HCT116 (cell line): ENCODE data around the gene CD320. TPM values are rescaled to one million over a fixed set of nuclear protein-coding genes. Genes with fewer than 3 reads are reported as not detected.

Source experiments
- ATAC-seq: fragments of 200-7000 bp; cut with Tn5 transposase; 2 replicates; pipeline ENCODE4 v1.9.1; 2020; ENCODE audit warnings: mild to moderate bottlenecking, moderate library complexity
- BruUV-seq: library from RNA; stranded (reverse); fragments of 400-500 nt; replicated peaks from 2 replicates; lab custom pipeline; 2021; lab: Mats Ljungman, UMichigan
- CTCF ChIA-PET: fragments of 300-600 bp; sonication (Branson Sonifier 250); formaldehyde crosslinking; loops from one replicate; lab custom pipeline; 2021; ENCODE audit warnings: antibody characterized with exemption; lab: Charles Lee
- POLR2A ChIA-PET: fragments of 300-600, 350-600 bp; sonication (Branson Sonifier 250); formaldehyde crosslinking; loops from one replicate; lab custom pipeline; 2021; ENCODE audit warnings: antibody characterized with exemption; lab: Charles Lee
- RAD21 ChIA-PET, 2 experiments: fragments of 300-600 bp; sonication (Branson Sonifier 250); formaldehyde crosslinking; loops; one replicate each; lab custom pipeline; 2023; ENCODE audit warnings: low total read pairs in 2 of 2; ENCODE audit not compliant: uncharacterized antibody in 2 of 2, unreplicated experiment in 2 of 2, low non-redundant PET in 1 of 2; lab: Charles Lee
- DNase-seq: peaks from one replicate; pipeline ENCODE4 v3.0.0-alpha.2; 2010; ENCODE audit warnings: low read depth, low spot score
- H2AFZ ChIP-seq: fragments of 200-600 bp; shearing (Covaris generic), sonication (generic); 2 replicates; pipeline ENCODE4 v1.6.1; 2017; ENCODE audit warnings: low read depth, mixed run types, mixed read lengths, antibody characterized with exemption, low read length; ENCODE audit not compliant: poor library complexity, severe bottlenecking
- H3K27ac ChIP-seq: 2 replicates; pipeline ENCODE4 v1.5.1; 2012; ENCODE audit warnings: low read depth, low read length
- H3K27me3 ChIP-seq: fragments of 200-600 bp; sonication (generic); 2 replicates; pipeline ENCODE4 v1.6.1; 2016; ENCODE audit warnings: mixed run types, low read length, mixed read lengths; ENCODE audit not compliant: insufficient read depth
- H3K36me3 ChIP-seq, 2 experiments: fragments of 200-500 bp in 1 of 2; fragments of 200-600 bp in 1 of 2; sonication (Bioruptor generic) in 1 of 2; sonication (generic) in 1 of 2; 2 replicates each; pipeline versions ENCODE4 v1.5.1 to v1.6.1; 2014 to 2016; ENCODE audit warnings: low read length in 2 of 2, inconsistent platforms in 1 of 2, mixed read lengths in 1 of 2, mixed run types in 1 of 2; ENCODE audit not compliant: insufficient read depth in 2 of 2, control insufficient read depth in 1 of 2
- H3K4me1 ChIP-seq, 2 experiments: fragments of 200-600 bp in 1 of 2; sonication (generic) in 1 of 2; 2 replicates each; pipeline versions ENCODE4 v1.5.1 to v1.6.1; 2012 to 2017; ENCODE audit warnings: low read length in 2 of 2, inconsistent platforms in 1 of 2, mild to moderate bottlenecking in 1 of 2, mixed read lengths in 1 of 2, mixed run types in 1 of 2, moderate library complexity in 1 of 2; ENCODE audit not compliant: insufficient read depth in 2 of 2, control insufficient read depth in 1 of 2
- H3K4me2 ChIP-seq: fragments of 200-600 bp; sonication (generic); 2 replicates; pipeline ENCODE4 v1.6.1; 2017; ENCODE audit warnings: mixed run types, low read length, mixed read lengths
- H3K4me3 ChIP-seq, 2 experiments: fragments of 200-600 bp in 1 of 2; sonication (generic) in 1 of 2; replicated peaks in 1 of 2; 2 replicates each; pipeline ENCODE4 v1.5.1; 2011 to 2016; ENCODE audit warnings: low read length in 2 of 2, control low read depth in 1 of 2, low read depth in 1 of 2, mild to moderate bottlenecking in 1 of 2, mixed read lengths in 1 of 2, mixed run types in 1 of 2
- H3K79me2 ChIP-seq: fragments of 200-600 bp; sonication (generic); 2 replicates; pipeline ENCODE4 v1.6.1; 2017; ENCODE audit warnings: mild to moderate bottlenecking, mixed run types, low read length, moderate library complexity, mixed read lengths; ENCODE audit not compliant: insufficient read depth
- H3K9ac ChIP-seq: fragments of 200-600 bp; sonication (generic); 2 replicates; pipeline ENCODE4 v1.6.1; 2016; ENCODE audit warnings: low read length, mixed read lengths
- H3K9me2 ChIP-seq: fragments of 200-600 bp; sonication (generic), shearing (Covaris generic); 2 replicates; pipeline ENCODE4 v1.6.1; 2017; ENCODE audit warnings: mixed run types, mild to moderate bottlenecking, moderate library complexity; ENCODE audit not compliant: insufficient read depth
- H3K9me3 ChIP-seq, 2 experiments: fragments of 200-500 bp in 1 of 2; fragments of 200-600 bp in 1 of 2; sonication (Bioruptor generic) in 1 of 2; sonication (generic) in 1 of 2; 2 replicates each; pipeline ENCODE4 v1.6.1; 2014 to 2017; ENCODE audit warnings: low read length in 2 of 2, mixed read lengths in 2 of 2, inconsistent platforms in 1 of 2, low read depth in 1 of 2, mild to moderate bottlenecking in 1 of 2, mixed run types in 1 of 2, moderate library complexity in 1 of 2; ENCODE audit not compliant: control insufficient read depth in 1 of 2, insufficient read depth in 1 of 2
- H4K20me1 ChIP-seq: fragments of 200-600 bp; sonication (generic), shearing (Covaris generic); 2 replicates; pipeline ENCODE4 v1.6.1; 2017; ENCODE audit warnings: mixed run types, mild to moderate bottlenecking, moderate library complexity; ENCODE audit not compliant: insufficient read depth
- CBX3 ChIP-seq: IDR thresholded peaks from 2 replicates; pipeline ENCODE4 v1.6.1; 2012; ENCODE audit warnings: low read depth
- CEBPB ChIP-seq: IDR thresholded peaks from 2 replicates; pipeline ENCODE4 v1.6.1; 2012; ENCODE audit warnings: low read depth
- ELF1 ChIP-seq: IDR thresholded peaks from 2 replicates; pipeline ENCODE4 v1.6.1; 2012; ENCODE audit warnings: low read depth, borderline replicate concordance
- POLR2A ChIP-seq: IDR thresholded peaks from 2 replicates; pipeline ENCODE4 v1.7.0; 2011; ENCODE audit warnings: borderline replicate concordance; ENCODE audit not compliant: insufficient read depth, insufficient read length; ENCODE audit errors: extremely low read depth
- RAD21 ChIP-seq: IDR thresholded peaks from 2 replicates; pipeline ENCODE4 v1.6.1; 2012; ENCODE audit warnings: low read depth, mild to moderate bottlenecking
- SIN3A ChIP-seq: IDR thresholded peaks from 2 replicates; pipeline ENCODE4 v1.6.1; 2012; ENCODE audit warnings: low read depth
- SP1 ChIP-seq: IDR thresholded peaks from 2 replicates; pipeline ENCODE4 v1.6.1; 2012; ENCODE audit warnings: low read depth
- SRF ChIP-seq: IDR thresholded peaks from 2 replicates; pipeline ENCODE4 v1.6.1; 2012; ENCODE audit warnings: low read depth
- TCF7L2 ChIP-seq: IDR thresholded peaks from 2 replicates; pipeline ENCODE4 v1.7.0; 2011; ENCODE audit warnings: borderline replicate concordance, inconsistent platforms; ENCODE audit not compliant: insufficient read depth, insufficient read length; ENCODE audit errors: extremely low read depth
- YY1 ChIP-seq: IDR thresholded peaks from 2 replicates; pipeline ENCODE4 v1.6.1; 2011; ENCODE audit warnings: low read length, low read depth, moderate library complexity, mild to moderate bottlenecking; ENCODE audit not compliant: insufficient replicate concordance; ENCODE audit errors: extremely low read depth
- ZFX ChIP-seq: fragments of 450-650 bp; IDR thresholded peaks from 2 replicates; pipeline ENCODE4 v1.6.1; 2017
- ZNF274 ChIP-seq: fragments of 200-500 bp; sonication (Bioruptor generic); IDR thresholded peaks from 2 replicates; pipeline ENCODE4 v1.6.1; 2014; ENCODE audit warnings: mild to moderate bottlenecking, low read depth, low read length, inconsistent platforms
- intact Hi-C: fragments of 100-400 bp; cut with micrococcal nuclease; formaldehyde crosslinking; loops from 2 replicates; pipeline ENCODE4 v1.10.0; 2022
- total RNA-seq: library from RNA; stranded (reverse); gene quantifications from one replicate; pipeline ENCODE4 v1.2.1, GENCODE V29; 2021; ENCODE audit not compliant: unreplicated experiment
- TF ChIP-seq, protein P1 (sequence below), 3 experiments: fragments of 200-600 bp in 1 of 3; sonication (generic) in 1 of 3; IDR thresholded peaks in 2 of 3; conservative IDR thresholded peaks in 1 of 3; 2 replicates each; pipeline ENCODE4 v1.5.1; 2012 to 2017; ENCODE audit warnings: low read depth in 2 of 3, low read length in 2 of 3, antibody characterized with exemption in 1 of 3, borderline replicate concordance in 1 of 3, control low read depth in 1 of 3, mild to moderate bottlenecking in 1 of 3, mixed read lengths in 1 of 3, mixed run types in 1 of 3, moderate library complexity in 1 of 3; ENCODE audit not compliant: insufficient read depth in 1 of 3
- TF ChIP-seq, protein P2 (sequence below): IDR thresholded peaks from 2 replicates; pipeline ENCODE4 v1.6.1; 2012
- TF ChIP-seq, protein P3 (sequence below): IDR thresholded peaks from 2 replicates; pipeline ENCODE4 v1.6.1; 2012
- TF ChIP-seq, protein P4 (sequence below): IDR thresholded peaks from 2 replicates; pipeline ENCODE4 v1.6.1; 2011; ENCODE audit warnings: mild to moderate bottlenecking, low read length, moderate library complexity; ENCODE audit not compliant: insufficient replicate concordance; ENCODE audit errors: extremely low read depth

The CD320 gene
- total RNA-seq, 1 experiment from 2014 or later, result 86.2 TPM

DNA sequence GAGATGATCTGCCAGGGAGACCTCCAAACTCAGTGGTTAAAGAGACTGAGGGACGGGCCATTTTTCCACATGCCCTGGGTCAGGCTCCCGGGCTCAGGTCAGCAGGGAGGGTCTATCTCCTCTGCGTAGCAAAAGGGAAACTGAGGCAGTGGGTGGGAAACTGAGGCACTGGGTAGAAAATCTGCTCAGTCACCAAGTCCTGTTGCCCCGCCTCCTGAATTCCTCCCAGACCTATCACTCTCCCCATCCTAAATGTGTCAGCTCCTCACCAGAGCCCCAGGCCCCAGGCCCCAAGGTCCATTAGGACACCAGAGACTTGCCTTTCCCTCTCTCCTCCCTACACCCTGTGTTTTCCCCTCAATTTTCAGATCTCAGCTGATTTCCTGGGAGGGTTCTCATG lies 2.4 kb downstream of the CD320 start (continued):
- TF ChIP-seq, protein P1, sequence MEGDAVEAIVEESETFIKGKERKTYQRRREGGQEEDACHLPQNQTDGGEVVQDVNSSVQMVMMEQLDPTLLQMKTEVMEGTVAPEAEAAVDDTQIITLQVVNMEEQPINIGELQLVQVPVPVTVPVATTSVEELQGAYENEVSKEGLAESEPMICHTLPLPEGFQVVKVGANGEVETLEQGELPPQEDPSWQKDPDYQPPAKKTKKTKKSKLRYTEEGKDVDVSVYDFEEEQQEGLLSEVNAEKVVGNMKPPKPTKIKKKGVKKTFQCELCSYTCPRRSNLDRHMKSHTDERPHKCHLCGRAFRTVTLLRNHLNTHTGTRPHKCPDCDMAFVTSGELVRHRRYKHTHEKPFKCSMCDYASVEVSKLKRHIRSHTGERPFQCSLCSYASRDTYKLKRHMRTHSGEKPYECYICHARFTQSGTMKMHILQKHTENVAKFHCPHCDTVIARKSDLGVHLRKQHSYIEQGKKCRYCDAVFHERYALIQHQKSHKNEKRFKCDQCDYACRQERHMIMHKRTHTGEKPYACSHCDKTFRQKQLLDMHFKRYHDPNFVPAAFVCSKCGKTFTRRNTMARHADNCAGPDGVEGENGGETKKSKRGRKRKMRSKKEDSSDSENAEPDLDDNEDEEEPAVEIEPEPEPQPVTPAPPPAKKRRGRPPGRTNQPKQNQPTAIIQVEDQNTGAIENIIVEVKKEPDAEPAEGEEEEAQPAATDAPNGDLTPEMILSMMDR (IDR thresholded peaks at IDR 0.05 in 2 of 3, conservative IDR thresholded peaks at IDR 0.05 in 1 of 3; ENCODE audit: borderline replicate concordance in 1 of 3, insufficient read depth in 1 of 3, low read depth in 2 of 3, low read length in 2 of 3), result no peak
- TF ChIP-seq TCF7L2 (no peak), ZNF274 (no peak), CBX3 (no peak), CEBPB (no peak), POLR2A (no peak)
- TF ChIP-seq, protein P2, sequence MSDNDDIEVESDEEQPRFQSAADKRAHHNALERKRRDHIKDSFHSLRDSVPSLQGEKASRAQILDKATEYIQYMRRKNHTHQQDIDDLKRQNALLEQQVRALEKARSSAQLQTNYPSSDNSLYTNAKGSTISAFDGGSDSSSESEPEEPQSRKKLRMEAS, result no peak

DNA sequence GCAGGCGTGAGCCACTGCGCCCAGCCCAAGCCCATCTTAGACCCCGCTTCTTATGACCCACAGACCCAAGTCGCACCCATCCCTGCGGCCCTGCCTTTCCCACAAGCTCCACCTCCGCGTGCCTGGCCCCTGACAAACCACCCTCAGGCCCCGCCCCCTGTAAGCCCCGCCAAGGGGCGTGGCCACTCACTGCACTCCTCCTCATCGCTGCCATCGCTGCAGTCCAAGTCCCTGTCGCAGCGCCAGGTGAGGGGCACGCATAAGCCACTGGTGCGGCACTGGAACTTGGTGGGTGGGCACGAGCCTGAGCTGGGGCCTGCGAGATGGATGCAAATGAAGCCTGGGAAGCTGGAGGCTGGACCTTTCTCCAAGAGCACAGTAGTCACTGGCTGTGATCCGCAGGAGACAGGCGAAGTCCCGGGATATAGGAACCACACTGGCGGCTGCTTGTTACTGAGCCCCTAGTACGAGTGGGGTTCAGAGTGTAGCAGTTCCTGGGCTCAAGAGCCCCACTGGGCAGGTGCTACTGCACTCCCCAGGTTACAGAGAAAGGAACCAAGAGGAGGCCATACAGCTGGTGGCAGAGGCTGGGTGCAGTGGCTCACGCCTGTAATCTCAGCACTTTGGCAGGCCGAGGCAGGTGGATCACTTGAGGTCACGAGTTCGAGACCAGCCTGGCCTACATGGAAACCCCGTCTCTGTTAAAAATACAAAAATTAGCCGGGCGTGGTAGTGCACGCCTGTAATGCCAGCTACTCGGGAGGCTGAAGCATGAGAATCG lies 3.1 kb downstream of the CD320 start:
- ChIA-PET CTCF (interaction anchor here (0.9 kb wide), 1 partner anchor 275 kb away, joined by 5 read pairs; no protein-coding TSS in a partner anchor), RAD21 (no interaction called here), POLR2A (interaction anchor here (0.6 to 1.5 kb wide), 5 partner anchors 15 to 328 kb away, joined by 3 to 4 read pairs (median 3); partner anchors contain the start of genes NDUFA7 and RPS28)
- Histone ChIP-seq H3K4me3 (no peak overlapping the region), H4K20me1 (no peaks in the 10 kb centered on the region), H3K27ac (peak overlapping the region; percentile 68), H3K4me1 (peaks cover 24 to 70% of the 10 kb centered on the region in 2 experiments), H3K79me2 (peaks cover 32% of the 10 kb centered on the region), H2AFZ (no peak overlapping the region), H3K4me2 (peak overlapping the region; percentile 94), H3K27me3 (no peaks in the 10 kb centered on the region), H3K36me3 (peaks cover 3 to 5% of the 10 kb centered on the region in 2 experiments; a peak in 1 of 4 replicates), H3K9me2 (no peaks in the 10 kb centered on the region), H3K9ac (peak overlapping the region; percentile 38), H3K9me3 (no peaks in the 10 kb centered on the region)
- TF ChIP-seq ELF1 (no peak), YY1 (no peak), CBX3 (no peak), SP1 (no peak), SRF (no peak), RAD21 (no peak), ZNF274 (no peak), SIN3A (no peak), ZFX (no peak)
- TF ChIP-seq, protein P3, sequence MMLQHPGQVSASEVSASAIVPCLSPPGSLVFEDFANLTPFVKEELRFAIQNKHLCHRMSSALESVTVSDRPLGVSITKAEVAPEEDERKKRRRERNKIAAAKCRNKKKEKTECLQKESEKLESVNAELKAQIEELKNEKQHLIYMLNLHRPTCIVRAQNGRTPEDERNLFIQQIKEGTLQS, result no peak
- TF ChIP-seq, protein P1 (IDR thresholded peaks at IDR 0.05 in 2 of 3, conservative IDR thresholded peaks at IDR 0.05 in 1 of 3; ENCODE audit: borderline replicate concordance in 1 of 3, insufficient read depth in 1 of 3, low read depth in 2 of 3, low read length in 2 of 3), result no peak
- TF ChIP-seq, protein P4, sequence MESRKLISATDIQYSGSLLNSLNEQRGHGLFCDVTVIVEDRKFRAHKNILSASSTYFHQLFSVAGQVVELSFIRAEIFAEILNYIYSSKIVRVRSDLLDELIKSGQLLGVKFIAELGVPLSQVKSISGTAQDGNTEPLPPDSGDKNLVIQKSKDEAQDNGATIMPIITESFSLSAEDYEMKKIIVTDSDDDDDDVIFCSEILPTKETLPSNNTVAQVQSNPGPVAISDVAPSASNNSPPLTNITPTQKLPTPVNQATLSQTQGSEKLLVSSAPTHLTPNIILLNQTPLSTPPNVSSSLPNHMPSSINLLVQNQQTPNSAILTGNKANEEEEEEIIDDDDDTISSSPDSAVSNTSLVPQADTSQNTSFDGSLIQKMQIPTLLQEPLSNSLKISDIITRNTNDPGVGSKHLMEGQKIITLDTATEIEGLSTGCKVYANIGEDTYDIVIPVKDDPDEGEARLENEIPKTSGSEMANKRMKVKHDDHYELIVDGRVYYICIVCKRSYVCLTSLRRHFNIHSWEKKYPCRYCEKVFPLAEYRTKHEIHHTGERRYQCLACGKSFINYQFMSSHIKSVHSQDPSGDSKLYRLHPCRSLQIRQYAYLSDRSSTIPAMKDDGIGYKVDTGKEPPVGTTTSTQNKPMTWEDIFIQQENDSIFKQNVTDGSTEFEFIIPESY, result no peak
- TF ChIP-seq, protein P2, result no peak
- intact Hi-C loops, result no loop called here
- BruUV-seq, result no TSS peak
- ATAC-seq (peak; percentile 66), DNase-seq (peak; percentile 38)
